GM12878 (cell line): Measurements from ENCODE around the gene OR52K2. TPM values are rescaled to one million over a fixed set of nuclear protein-coding genes. Genes with fewer than 3 reads are reported as not detected.

Source experiments
- ATAC-seq: fragments of 200-7000 bp; cut with Tn5 transposase; 3 replicates; pipeline ENCODE4 v1.9.1; 2020; ENCODE audit warnings: mild to moderate bottlenecking, moderate library complexity
- BruUV-seq: library from RNA; stranded (reverse); fragments of 400-500 nt; replicated peaks from 2 replicates; lab custom pipeline; 2021; lab: Mats Ljungman, UMichigan
- CTCF ChIA-PET: fragments of 300-600 bp; sonication (Branson Sonifier 250); formaldehyde crosslinking; extraction: SDS; loops from one replicate; lab custom pipeline; 2021; ENCODE audit warnings: inconsistent platforms; lab: Yijun Ruan, JAX
- POLR2A ChIA-PET: fragments of 350-600 bp; formaldehyde crosslinking; extraction: SDS; loops from one replicate; lab custom pipeline; 2021; ENCODE audit warnings: inconsistent platforms; lab: Charles Lee
- RAD21 ChIA-PET: fragments of 300-600 bp; sonication (Branson Sonifier 250); formaldehyde crosslinking; loops from one replicate; lab custom pipeline; 2023; ENCODE audit warnings: antibody characterized with exemption; ENCODE audit not compliant: unreplicated experiment; lab: Charles Lee
- SMC1A ChIA-PET: fragments of 300-600 bp; sonication (Branson Sonifier 250); formaldehyde crosslinking; loops from one replicate; lab custom pipeline; 2023; ENCODE audit not compliant: unreplicated experiment, uncharacterized antibody; lab: Charles Lee
- DNase-seq: peaks from one replicate; pipeline ENCODE4 v3.0.0-alpha.2; 2011; ENCODE audit warnings: low read depth, low spot score
- FAIRE-seq: peaks from 3 replicates; lab custom pipeline; 2011; peaks lifted over from hg19 to GRCh38; lab: Jason Lieb, UNC
- H2AFZ ChIP-seq: 2 replicates; pipeline ENCODE4 v1.6.0; 2011; ENCODE audit warnings: low read depth, low read length, control low read depth; ENCODE audit not compliant: control insufficient read depth
- H3K27ac ChIP-seq: 2 replicates; pipeline ENCODE4 v1.5.1; 2011; ENCODE audit warnings: control low read depth; ENCODE audit not compliant: control insufficient read depth, insufficient read depth
- H3K27me3 ChIP-seq, 2 experiments: replicated peaks in 1 of 2; 2 replicates each; pipeline versions ENCODE4 v1.6.0 to v1.6.1; 2011; ENCODE audit warnings: low read length in 1 of 2; ENCODE audit not compliant: control insufficient read depth in 2 of 2, insufficient read depth in 2 of 2
- H3K36me3 ChIP-seq, 2 experiments: 2 replicates each; pipeline ENCODE4 v1.5.1; 2011; ENCODE audit warnings: low read length in 1 of 2; ENCODE audit not compliant: control insufficient read depth in 2 of 2, insufficient read depth in 2 of 2
- H3K4me1 ChIP-seq: 2 replicates; pipeline ENCODE4 v1.6.1; 2011; ENCODE audit warnings: mild to moderate bottlenecking, low read length, moderate library complexity, mixed read lengths; ENCODE audit not compliant: control insufficient read depth, insufficient read depth
- H3K4me2 ChIP-seq: 2 replicates; pipeline ENCODE4 v1.6.0; 2011; ENCODE audit warnings: control low read depth; ENCODE audit not compliant: control insufficient read depth, insufficient read depth
- H3K4me3 ChIP-seq: fragments of 200-600 bp; sonication (generic); 2 replicates; pipeline ENCODE4 v1.5.1; 2016
- H3K79me2 ChIP-seq: 2 replicates; pipeline ENCODE4 v1.6.0; 2011; ENCODE audit warnings: low read length; ENCODE audit not compliant: control insufficient read depth, insufficient read depth
- H3K9ac ChIP-seq: 2 replicates; pipeline ENCODE4 v1.8.0; 2011; ENCODE audit warnings: low read length, control low read depth, mixed read lengths; ENCODE audit not compliant: control insufficient read depth, insufficient read depth
- H3K9me3 ChIP-seq: replicated peaks from 3 replicates; pipeline ENCODE4 v1.5.1; 2011; ENCODE audit warnings: mild to moderate bottlenecking, low read length; ENCODE audit not compliant: control insufficient read depth, insufficient read depth
- H4K20me1 ChIP-seq: 2 replicates; pipeline ENCODE4 v1.6.0; 2011; ENCODE audit not compliant: control insufficient read depth, insufficient read depth
- ATF2 ChIP-seq: IDR thresholded peaks from 2 replicates; pipeline ENCODE4 v1.6.1; 2012; ENCODE audit warnings: low read length, inconsistent platforms
- CEBPZ ChIP-seq: fragments of 150-350 bp; IDR thresholded peaks from 2 replicates; pipeline ENCODE4 v1.6.1; 2016; ENCODE audit warnings: low read depth, low read length
- NKRF ChIP-seq: fragments of 450-650 bp; conservative IDR thresholded peaks from 2 replicates; pipeline ENCODE4 v1.6.1; 2017; ENCODE audit warnings: mild to moderate bottlenecking, moderate library complexity
- PBX3 ChIP-seq: IDR thresholded peaks from 2 replicates; pipeline ENCODE4 v1.6.1; 2011; ENCODE audit warnings: mild to moderate bottlenecking, low read depth, low read length, moderate library complexity; ENCODE audit not compliant: insufficient replicate concordance
- SMC3 ChIP-seq: IDR thresholded peaks from 2 replicates; pipeline ENCODE4 v1.6.1; 2011; ENCODE audit warnings: low read length, improper control_type of control experiment, borderline replicate concordance
- USF2 ChIP-seq: IDR thresholded peaks from 2 replicates; pipeline ENCODE4 v1.6.1; 2011; ENCODE audit warnings: low read depth, low read length, improper control_type of control experiment, borderline replicate concordance
- ZNF622 ChIP-seq: fragments of 450-650 bp; IDR thresholded peaks from 2 replicates; pipeline ENCODE4 v1.6.1; 2017; ENCODE audit warnings: mild to moderate bottlenecking, inconsistent platforms
- WGBS: methylation state at CpG from one replicate; pipeline ENCODE4 v1.1.6; 2016; ENCODE audit warnings: low lambda C conversion rate; ENCODE audit not compliant: insufficient replicate concordance, insufficient coverage; ENCODE audit errors: missing lambda C conversion rate; 5-methylcytosine and 5-hydroxymethylcytosine counted together
- in situ Hi-C: fragments of 300-500 bp; cut with MboI; formaldehyde crosslinking; loops from 9 replicates; pipeline ENCODE4 v1.14.3; 2018; ENCODE audit warnings: mixed read lengths
- intact Hi-C: fragments of 100-400 bp; cut with micrococcal nuclease; formaldehyde crosslinking; loops from one replicate; pipeline ENCODE4 v1.14.2; 2022; ENCODE audit not compliant: unreplicated experiment
- polyA plus RNA-seq, 11 experiments: library from polyadenylated mRNA; depleted of rRNA in 4 of 11; unstranded in 6 of 11; stranded (reverse) in 5 of 11; fragments of >200 nt; fragmentation: Nextera tagmentation in 4 of 11; fragmentation: Illumina TruSeq in 1 of 11; extraction: Ambion mirVana in 4 of 11; extraction: Trizol in 1 of 11; gene quantifications; 1 replicate in 1 of 11; 2 replicates in 10 of 11; pipeline versions ENCODE4 v1.2.1 to v1.2.3, GENCODE V29; 2011 to 2016; ENCODE audit warnings: inconsistent platforms in 2 of 11, missing spikeins in 2 of 11, low read depth in 1 of 11
- total RNA-seq, 4 experiments: library from RNA; depleted of rRNA in 3 of 4; stranded (reverse); fragments of >200 nt in 3 of 4; fragmentation: Illumina TruSeq in 1 of 4; extraction: Trizol in 1 of 4; gene quantifications; 2 replicates each; pipeline versions ENCODE4 v1.2.1 to v1.2.3, GENCODE V29; 2013 to 2021

Gene OR52K2
- total and polyA plus RNA-seq, 10 of the 15 experiments (the other 5 are each of a cell fraction or from before 2014, with no cell fraction given) = not detected

GRCh38 chr11:4418403-4418802, 30.7 kb upstream of the OR52K2 start (continued):
- TF ChIP-seq ATF2 (no peak), USF2 (no peak), ZNF622 (no peak)

- TF ChIP-seq PBX3 (no peak), CEBPZ (no peak), NKRF (no peak), SMC3 (no peak)
- TF ChIP-seq, all 136 proteins: peak for 0
- intact Hi-C loops = no loop called here
- WGBS = 1% methylated on average over 4 of the region's 4 CpGs
- CTCF ChIA-PET = no interaction called here
- Histone ChIP-seq H3K4me3 (no peak overlapping the region), H3K4me1 (no peaks in the 10 kb centered on the region), H3K27me3 (no peaks in the 10 kb centered on the region), H4K20me1 (no peaks in the 10 kb centered on the region), H3K27ac (no peak overlapping the region), H3K9ac (no peak overlapping the region), H3K79me2 (no peaks in the 10 kb centered on the region), H2AFZ (no peak overlapping the region), H3K4me2 (no peak overlapping the region), H3K36me3 (no peaks in the 10 kb centered on the region), H3K9me3 (no peaks in the 10 kb centered on the region)
- no TSS peak for BruUV-seq
- POLR2A ChIA-PET = no interaction called here
- DNase-seq (no peak), FAIRE-seq (no peak), ATAC-seq (no peak)
- SMC1A ChIA-PET = no interaction called here
- RAD21 ChIA-PET = no interaction called here
- in situ Hi-C loops = no loop called here
Measured at GRCh38 chr11:4430051-4430450, 19.0 kb upstream of the OR52K2 start.
